GM13977 (cell line): ENCODE measurements around the gene MEMO1.
"Not testable (repeated sequence)": the region's sequence is repeated elsewhere in the genome, so short reads cannot be mapped to it uniquely, and the experiment has no call there.

Experiments used
- DNase-seq: peaks from one replicate; pipeline ENCODE4 v3.0.0; 2012; ENCODE audit warnings: low spot score
- CTCF ChIP-seq: IDR thresholded peaks from 2 replicates; pipeline ENCODE4 v1.5.1; 2012; ENCODE audit warnings: mild to moderate bottlenecking, control low read depth; ENCODE audit not compliant: insufficient read depth; ENCODE audit errors: extremely low read depth, missing control alignments
- in situ Hi-C: fragments of 300-500 bp; cut with MboI; formaldehyde crosslinking; loops from one replicate; pipeline ENCODE4 v1.12.0; 2022; ENCODE audit warnings: low sequenced_read_pairs, low pct_unique_long_range_greater_than_20kb, mixed read lengths, inconsistent platforms; ENCODE audit not compliant: unreplicated experiment

The MEMO1 gene

GRCh38 chr2:31978436-31978835 is 32.4 kb downstream of the MEMO1 start:
- in situ Hi-C loops = no loop called here
- no peak for TF ChIP-seq CTCF
- DNase-seq = no peak

- DNase-seq = no peak
- TF ChIP-seq CTCF = no peak
- in situ Hi-C loops = no loop called here
Measured at GRCh38 chr2:31973665-31974064, 37.1 kb downstream of the MEMO1 start.

- in situ Hi-C loops = no loop called here
- no peak for DNase-seq
- TF ChIP-seq CTCF = no peak
Measured at GRCh38 chr2:31972059-31972458, 38.7 kb downstream of the MEMO1 start.

DNA sequence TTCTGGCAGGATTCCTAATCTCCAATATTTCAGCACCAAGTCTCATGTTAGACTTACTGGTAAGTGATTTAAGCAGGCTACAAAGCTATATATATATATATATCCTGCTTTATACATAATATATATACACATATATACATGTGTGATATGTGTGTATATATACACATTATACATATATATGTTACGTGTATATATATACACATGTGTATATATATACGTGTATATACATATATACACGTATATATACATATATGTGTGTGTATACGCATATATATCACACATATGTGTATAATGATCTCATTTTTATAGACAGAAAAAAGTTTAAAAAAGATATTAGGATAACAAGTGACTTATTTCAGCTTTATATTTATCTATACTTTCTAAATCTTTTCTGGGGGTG is 41.6 kb downstream of the MEMO1 start:
- no peak for DNase-seq
- in situ Hi-C loops = no loop called here
- no peak for TF ChIP-seq CTCF

DNA sequence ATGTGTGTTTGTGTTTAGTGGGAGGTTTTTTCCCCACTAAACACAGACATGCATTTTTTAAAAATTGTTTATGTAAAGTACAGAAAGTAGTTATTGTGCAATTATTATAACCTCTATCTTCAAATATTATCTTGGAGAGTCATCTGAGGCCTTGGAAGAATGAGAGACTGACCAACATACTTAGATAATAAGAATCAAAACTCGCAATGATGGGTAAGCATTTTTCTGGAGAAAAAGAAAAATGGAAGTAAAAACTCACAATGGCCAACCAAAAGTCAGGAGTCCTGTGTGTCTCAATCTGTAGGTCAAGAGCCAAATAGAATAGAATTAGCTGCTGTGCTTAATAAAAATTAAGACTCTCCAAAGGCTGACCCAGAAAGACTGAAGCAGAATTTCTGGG is 43.0 kb downstream of the MEMO1 start:
- in situ Hi-C loops = no loop called here
- no peak for TF ChIP-seq CTCF
- DNase-seq = no peak

GRCh38 chr2:31966402-31966801 is 44.4 kb downstream of the MEMO1 start:
- DNase-seq, in situ Hi-C loops: not testable (repeated sequence)

DNA sequence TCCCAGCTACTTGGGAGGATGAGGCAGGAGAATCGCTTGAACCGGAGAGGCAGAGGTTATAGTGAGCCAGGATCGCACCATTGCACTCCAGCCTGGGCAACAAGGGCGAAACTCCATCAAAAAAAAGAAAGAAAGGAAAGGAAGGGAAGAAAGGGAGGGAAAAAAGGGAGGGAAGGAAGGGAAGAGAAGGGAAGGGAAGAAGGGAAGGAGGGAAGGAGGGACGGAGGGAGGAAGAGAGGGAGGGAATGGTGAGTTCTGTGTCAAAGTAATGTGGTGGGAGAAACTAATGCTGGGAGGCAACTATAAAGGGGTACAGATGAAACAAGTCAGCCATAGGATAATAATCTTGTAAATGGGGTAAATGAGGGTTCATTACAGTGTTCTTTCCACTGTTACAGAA is 45.7 kb downstream of the MEMO1 start:
- TF ChIP-seq CTCF = no peak
- no peak for DNase-seq
- in situ Hi-C loops = no loop called here
